ENCODE measurements around the gene PKMYT1. TPM values are rescaled to one million over a fixed set of nuclear protein-coding genes. Genes with fewer than 3 reads are reported as not detected.

The PKMYT1 gene
- total RNA-seq, 2 donors from 2014 or later: 76.4 to 251 TPM

GRCh38 chr16:3000540-3000939 lies 20.3 kb upstream of the PKMYT1 start:
- no peak for DNase-seq (ENCODE audit: low spot score)
- H3K9me3 Mint-ChIP-seq: no peaks in the 10 kb centered on the region

GRCh38 chr16:2999929-3000328 lies 19.7 kb upstream of the PKMYT1 start:
- Mint-ChIP-seq H3K4me1 (ENCODE audit: low read depth in 2 of 2) (peaks cover 3% of the 10 kb centered on the region in 2 donors), H3K36me3 (no peaks in the 10 kb centered on the region), H3K9me3 (no peaks in the 10 kb centered on the region), H3K27me3 (no peaks in the 10 kb centered on the region), H3K27ac (no peak overlapping the region), H3K4me3 (no peak overlapping the region)
- DNase-seq (ENCODE audit: low spot score): no peak
- ATAC-seq: no peak

More at GRCh38 chr16:3000540-3000939, 20.3 kb upstream of the PKMYT1 start:
- H3K4me3 Mint-ChIP-seq: no peak overlapping the region
- H3K4me1 Mint-ChIP-seq (ENCODE audit: low read depth in 2 of 2): peaks cover 4 to 5% of the 10 kb centered on the region in 2 donors
- H3K36me3 Mint-ChIP-seq: no peaks in the 10 kb centered on the region
- no peaks in the 10 kb centered on the region for H3K27me3 Mint-ChIP-seq
- no peak for ATAC-seq
- H3K27ac Mint-ChIP-seq: no peak overlapping the region

GRCh38 chr16:2996298-2996697 lies 16.1 kb upstream of the PKMYT1 start:
- H3K27me3 Mint-ChIP-seq: no peaks in the 10 kb centered on the region
- H3K27ac Mint-ChIP-seq: no peak overlapping the region
- H3K36me3 Mint-ChIP-seq: no peaks in the 10 kb centered on the region
- ATAC-seq (no peak), DNase-seq (ENCODE audit: low spot score) (no peak)
- H3K9me3 Mint-ChIP-seq: no peaks in the 10 kb centered on the region
- no peaks in the 10 kb centered on the region for H3K4me1 Mint-ChIP-seq (ENCODE audit: low read depth in 2 of 2)
- H3K4me3 Mint-ChIP-seq: no peak overlapping the region

GRCh38 chr16:2992383-2993081 lies 12.3 kb upstream of the PKMYT1 start:
- Mint-ChIP-seq H3K4me3 (no peak overlapping the region), H3K4me1 (ENCODE audit: low read depth in 2 of 2) (no peaks in the 10 kb centered on the region), H3K27ac (no peak overlapping the region), H3K27me3 (no peaks in the 10 kb centered on the region), H3K36me3 (no peaks in the 10 kb centered on the region), H3K9me3 (no peaks in the 10 kb centered on the region)
- DNase-seq (ENCODE audit: low spot score): no peak
- ATAC-seq: no peak

- ATAC-seq (no peak), DNase-seq (ENCODE audit: low spot score) (no peak)
These were observed 11.5 kb upstream of the PKMYT1 start for GRCh38 chr16:2991566-2992261.

GRCh38 chr16:2990891-2991290 lies 10.6 kb upstream of the PKMYT1 start:
- ATAC-seq: no peak
- DNase-seq (ENCODE audit: low spot score): no peak
- Mint-ChIP-seq H3K27me3 (no peaks in the 10 kb centered on the region), H3K36me3 (no peaks in the 10 kb centered on the region), H3K9me3 (no peaks in the 10 kb centered on the region), H3K4me1 (ENCODE audit: low read depth in 2 of 2) (no peaks in the 10 kb centered on the region), H3K27ac (no peak overlapping the region), H3K4me3 (no peak overlapping the region)

More at GRCh38 chr16:2991566-2992261, 11.5 kb upstream of the PKMYT1 start:
- no peaks in the 10 kb centered on the region for H3K27me3 Mint-ChIP-seq
- no peaks in the 10 kb centered on the region for H3K36me3 Mint-ChIP-seq
- no peaks in the 10 kb centered on the region for H3K9me3 Mint-ChIP-seq
- no peak overlapping the region for H3K27ac Mint-ChIP-seq
- no peaks in the 10 kb centered on the region for H3K4me1 Mint-ChIP-seq (ENCODE audit: low read depth in 2 of 2)
- H3K4me3 Mint-ChIP-seq: no peak overlapping the region

GRCh38 chr16:2988590-2989099 lies 8.4 kb upstream of the PKMYT1 start:
- ATAC-seq (no peak), DNase-seq (ENCODE audit: low spot score) (no peak)
- H3K27ac Mint-ChIP-seq: no peak overlapping the region
- no peaks in the 10 kb centered on the region for H3K36me3 Mint-ChIP-seq
- H3K4me3 Mint-ChIP-seq: no peak overlapping the region
- no peaks in the 10 kb centered on the region for H3K27me3 Mint-ChIP-seq
- peaks cover 3 to 4% of the 10 kb centered on the region in 2 donors for H3K4me1 Mint-ChIP-seq (ENCODE audit: low read depth in 2 of 2)
- no peaks in the 10 kb centered on the region for H3K9me3 Mint-ChIP-seq

GRCh38 chr16:2987833-2988232 lies 7.6 kb upstream of the PKMYT1 start:
- no peak for DNase-seq (ENCODE audit: low spot score)
- Mint-ChIP-seq H3K36me3 (no peaks in the 10 kb centered on the region), H3K27ac (no peak overlapping the region), H3K4me1 (ENCODE audit: low read depth in 2 of 2) (peaks cover 4% of the 10 kb centered on the region in 2 donors), H3K4me3 (no peak overlapping the region), H3K27me3 (no peaks in the 10 kb centered on the region), H3K9me3 (no peaks in the 10 kb centered on the region)
- ATAC-seq: no peak

- Mint-ChIP-seq H3K27me3 (no peaks in the 10 kb centered on the region), H3K9me3 (no peaks in the 10 kb centered on the region), H3K27ac (no peak overlapping the region), H3K4me1 (ENCODE audit: low read depth in 2 of 2) (peaks cover 4 to 8% of the 10 kb centered on the region in 2 donors), H3K4me3 (no peak overlapping the region), H3K36me3 (no peaks in the 10 kb centered on the region)
- ATAC-seq (no peak), DNase-seq (ENCODE audit: low spot score) (no peak)
These were observed 7.0 kb upstream of the PKMYT1 start for GRCh38 chr16:2987286-2987685.

- ATAC-seq (no peak), DNase-seq (ENCODE audit: low spot score) (no peak)
- Mint-ChIP-seq H3K27ac (no peak overlapping the region), H3K36me3 (no peaks in the 10 kb centered on the region), H3K4me3 (no peak overlapping the region), H3K27me3 (no peaks in the 10 kb centered on the region), H3K9me3 (no peaks in the 10 kb centered on the region), H3K4me1 (ENCODE audit: low read depth in 2 of 2) (peaks cover 6 to 12% of the 10 kb centered on the region in 2 donors)
These were observed 6.5 kb upstream of the PKMYT1 start for GRCh38 chr16:2986623-2987188.

GRCh38 chr16:2985893-2986355 lies 5.7 kb upstream of the PKMYT1 start:
- Mint-ChIP-seq H3K4me3 (no peak overlapping the region), H3K36me3 (no peaks in the 10 kb centered on the region), H3K9me3 (no peaks in the 10 kb centered on the region), H3K27ac (no peak overlapping the region), H3K4me1 (ENCODE audit: low read depth in 2 of 2) (peaks cover 10 to 19% of the 10 kb centered on the region in 2 donors), H3K27me3 (no peaks in the 10 kb centered on the region)
- DNase-seq (ENCODE audit: low spot score) (no peak), ATAC-seq (no peak)

GRCh38 chr16:2985462-2985861 lies 5.2 kb upstream of the PKMYT1 start:
- no peaks in the 10 kb centered on the region for H3K9me3 Mint-ChIP-seq

GRCh38 chr16:2983706-2984136 lies 3.5 kb upstream of the PKMYT1 start:
- Mint-ChIP-seq H3K9me3 (no peaks in the 10 kb centered on the region), H3K27ac (no peak overlapping the region), H3K36me3 (no peaks in the 10 kb centered on the region), H3K27me3 (no peaks in the 10 kb centered on the region), H3K4me3 (peak overlapping the region; percentile 69), H3K4me1 (ENCODE audit: low read depth in 2 of 2) (peaks cover 10 to 19% of the 10 kb centered on the region in 2 donors)
- ATAC-seq (peak; percentile 63 to 77), DNase-seq (ENCODE audit: low spot score) (peak; percentile 75)

More at GRCh38 chr16:2985462-2985861, 5.2 kb upstream of the PKMYT1 start:
- Mint-ChIP-seq H3K27ac (no peak overlapping the region), H3K36me3 (no peaks in the 10 kb centered on the region), H3K4me3 (no peak overlapping the region), H3K27me3 (no peaks in the 10 kb centered on the region), H3K4me1 (ENCODE audit: low read depth in 2 of 2) (peaks cover 10 to 19% of the 10 kb centered on the region in 2 donors)
- DNase-seq (ENCODE audit: low spot score) (no peak), ATAC-seq (no peak)

- Mint-ChIP-seq H3K27me3 (no peaks in the 10 kb centered on the region), H3K27ac (peak overlapping the region in 1 of 2 donors; percentile 80), H3K4me1 (ENCODE audit: low read depth in 2 of 2) (peaks cover 10 to 19% of the 10 kb centered on the region in 2 donors), H3K9me3 (no peaks in the 10 kb centered on the region), H3K36me3 (no peaks in the 10 kb centered on the region), H3K4me3 (peak overlapping the region; percentile 69)
- DNase-seq (ENCODE audit: low spot score) (no peak), ATAC-seq (no peak)
These were observed 2.2 kb upstream of the PKMYT1 start for GRCh38 chr16:2982402-2982801.
